ENCODE data around the gene BDH1. TPM values are rescaled to one million over a fixed set of nuclear protein-coding genes. Genes with fewer than 3 reads are reported as not detected.

The BDH1 gene
- total and polyA plus RNA-seq, 12 donors = 5.7 to 31.1 (median 11.5) TPM

DNA sequence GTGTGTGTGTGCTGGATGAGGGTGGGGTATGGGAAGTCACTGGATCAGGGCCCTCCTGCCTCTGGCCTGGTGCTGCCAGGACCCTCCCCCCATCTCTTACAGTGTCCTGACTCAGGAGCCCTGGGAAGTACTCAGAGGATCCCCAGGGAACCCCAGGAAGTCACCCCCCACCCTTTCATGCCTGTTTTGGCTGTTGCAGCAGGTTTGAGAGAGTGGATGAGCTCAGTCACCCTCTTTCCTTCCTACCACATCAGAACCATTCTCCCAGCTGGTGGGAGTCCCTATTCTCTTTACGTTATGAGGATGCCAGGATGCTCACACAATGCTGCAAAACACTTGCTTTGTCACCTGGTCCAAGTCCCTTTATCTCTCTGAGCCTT lies 59.0 kb downstream of the BDH1 start:
- DNase-seq = no peak
- H3K4me3 ChIP-seq = no peak overlapping the region
- H3K27ac ChIP-seq = no peak overlapping the region
- no peaks in the 10 kb centered on the region for H3K9me3 ChIP-seq (replicated peaks in 1 of 3)
- H3K4me1 ChIP-seq (replicated peaks in 1 of 2) = no peaks in the 10 kb centered on the region
- no peaks in the 10 kb centered on the region for H3K27me3 ChIP-seq
- intact Hi-C loops (cut with DNase I) = no loop called here
- TF ChIP-seq POLR2A (IDR thresholded peaks at IDR 0.05) = no peak
- TF ChIP-seq, protein P1, sequence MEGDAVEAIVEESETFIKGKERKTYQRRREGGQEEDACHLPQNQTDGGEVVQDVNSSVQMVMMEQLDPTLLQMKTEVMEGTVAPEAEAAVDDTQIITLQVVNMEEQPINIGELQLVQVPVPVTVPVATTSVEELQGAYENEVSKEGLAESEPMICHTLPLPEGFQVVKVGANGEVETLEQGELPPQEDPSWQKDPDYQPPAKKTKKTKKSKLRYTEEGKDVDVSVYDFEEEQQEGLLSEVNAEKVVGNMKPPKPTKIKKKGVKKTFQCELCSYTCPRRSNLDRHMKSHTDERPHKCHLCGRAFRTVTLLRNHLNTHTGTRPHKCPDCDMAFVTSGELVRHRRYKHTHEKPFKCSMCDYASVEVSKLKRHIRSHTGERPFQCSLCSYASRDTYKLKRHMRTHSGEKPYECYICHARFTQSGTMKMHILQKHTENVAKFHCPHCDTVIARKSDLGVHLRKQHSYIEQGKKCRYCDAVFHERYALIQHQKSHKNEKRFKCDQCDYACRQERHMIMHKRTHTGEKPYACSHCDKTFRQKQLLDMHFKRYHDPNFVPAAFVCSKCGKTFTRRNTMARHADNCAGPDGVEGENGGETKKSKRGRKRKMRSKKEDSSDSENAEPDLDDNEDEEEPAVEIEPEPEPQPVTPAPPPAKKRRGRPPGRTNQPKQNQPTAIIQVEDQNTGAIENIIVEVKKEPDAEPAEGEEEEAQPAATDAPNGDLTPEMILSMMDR (IDR thresholded peaks at IDR 0.05) = no peak
- WGBS, 4 donors = 85 to 100% (median 94%) methylated on average over 1 of the region's 1 CpG
- no peaks in the 10 kb centered on the region for H3K36me3 ChIP-seq (replicated peaks in 1 of 2)

DNA sequence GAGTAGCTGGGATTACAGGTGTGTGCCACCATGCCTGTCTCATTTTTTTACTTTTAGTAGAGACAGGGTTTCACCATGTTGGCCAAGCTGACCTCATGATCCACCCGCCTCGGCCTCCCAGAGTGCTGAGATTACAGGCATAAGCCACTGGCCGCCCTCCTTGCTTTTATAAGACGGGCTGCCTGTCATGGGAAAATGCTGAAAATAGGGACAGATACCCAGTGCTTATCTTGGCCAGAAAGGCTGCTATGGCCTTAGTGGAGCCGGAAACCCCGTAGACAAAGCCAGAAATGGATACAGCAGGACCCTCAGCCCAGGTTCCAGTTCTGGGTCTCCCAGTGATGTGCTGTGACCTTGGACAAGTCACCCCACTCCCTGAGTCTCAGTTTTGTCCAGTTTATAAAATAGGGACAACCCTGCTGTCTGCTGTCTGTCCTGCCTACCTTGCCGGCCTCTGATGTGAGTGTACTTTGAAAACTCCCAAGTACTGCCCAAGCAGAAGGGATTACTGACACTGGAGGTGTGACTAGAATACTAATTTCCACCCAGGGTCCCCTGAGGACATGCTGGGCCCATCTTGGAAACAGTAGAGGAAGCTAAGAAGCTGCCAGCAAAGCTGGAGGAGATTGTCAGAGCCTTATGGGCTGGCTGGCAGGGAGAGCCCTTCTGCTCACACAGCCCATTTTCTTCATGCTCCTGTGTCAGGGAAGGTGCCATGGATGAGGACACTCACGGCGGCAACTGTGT lies 59.6 kb downstream of the BDH1 start:
- DNase-seq = no peak
- no peaks in the 10 kb centered on the region for H3K36me3 ChIP-seq (replicated peaks in 1 of 2)
- WGBS, 4 donors = 84 to 93% (median 86%) methylated on average over 9 of the region's 9 CpGs
- intact Hi-C loops (cut with DNase I) = no loop called here
- H3K27ac ChIP-seq = no peak overlapping the region
- TF ChIP-seq, protein P1 (IDR thresholded peaks at IDR 0.05) = no peak
- no peak for TF ChIP-seq POLR2A (IDR thresholded peaks at IDR 0.05)
- no peak overlapping the region for H3K4me3 ChIP-seq
- H3K9me3 ChIP-seq (replicated peaks in 1 of 3) = no peaks in the 10 kb centered on the region
- H3K4me1 ChIP-seq (replicated peaks in 1 of 2) = no peaks in the 10 kb centered on the region
- H3K27me3 ChIP-seq = no peaks in the 10 kb centered on the region

DNA sequence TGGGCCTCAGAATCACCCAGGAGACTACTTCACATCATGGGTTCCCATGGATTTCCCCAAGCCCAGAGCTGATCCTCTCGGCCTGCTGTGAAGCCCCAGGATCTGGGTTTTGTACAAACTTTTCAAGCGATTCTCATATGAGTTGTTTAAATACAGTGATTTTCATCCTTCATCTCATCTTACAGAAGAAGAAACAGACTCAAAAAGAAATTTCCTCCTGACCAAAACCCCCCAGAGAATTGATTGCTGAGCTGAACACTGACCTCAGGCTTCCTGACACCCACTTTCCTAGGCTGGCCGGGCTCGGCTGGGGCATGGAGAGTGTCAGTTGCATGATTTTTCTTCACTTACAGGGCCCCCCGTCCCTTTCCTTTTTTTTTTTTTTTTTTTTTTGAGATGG lies 60.3 kb downstream of the BDH1 start:
- TF ChIP-seq POLR2A (IDR thresholded peaks at IDR 0.05) = no peak
- TF ChIP-seq, protein P1 (IDR thresholded peaks at IDR 0.05) = no peak
- H3K4me1 ChIP-seq (replicated peaks in 1 of 2) = no peaks in the 10 kb centered on the region
- no peak overlapping the region for H3K4me3 ChIP-seq
- intact Hi-C loops (cut with DNase I) = no loop called here
- no peak for DNase-seq
- H3K9me3 ChIP-seq (replicated peaks in 1 of 3) = no peaks in the 10 kb centered on the region
- no peak overlapping the region for H3K27ac ChIP-seq
- 70 to 86% (median 83%) methylated on average over 5 of the region's 5 CpGs for WGBS, 4 donors
- H3K36me3 ChIP-seq (replicated peaks in 1 of 2) = no peaks in the 10 kb centered on the region
- H3K27me3 ChIP-seq = no peaks in the 10 kb centered on the region

DNA sequence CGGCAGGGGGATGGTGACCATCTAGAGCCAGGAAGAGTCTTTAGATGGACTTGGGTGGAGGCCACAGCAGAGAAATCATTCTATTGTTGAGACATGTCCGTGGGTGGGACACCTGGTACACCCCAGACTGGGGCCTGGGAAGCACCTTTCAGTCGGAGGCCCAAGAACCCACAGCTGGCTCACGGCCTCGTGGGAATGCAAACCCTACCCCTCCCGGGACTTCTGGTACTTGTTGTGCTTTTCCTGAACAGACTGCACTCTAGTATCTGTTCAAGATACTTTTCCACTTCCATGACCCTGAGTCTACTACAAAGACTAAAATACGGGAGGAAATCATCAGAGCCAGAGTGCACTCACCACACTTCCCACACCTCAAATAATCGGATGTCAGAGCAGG lies 60.7 kb downstream of the BDH1 start:
- no peaks in the 10 kb centered on the region for H3K4me1 ChIP-seq (replicated peaks in 1 of 2)
- TF ChIP-seq, protein P1 (IDR thresholded peaks at IDR 0.05) = no peak
- no peak for TF ChIP-seq POLR2A (IDR thresholded peaks at IDR 0.05)

More for the DNA sequence above, 60.7 kb downstream of the BDH1 start:
- H3K4me3 ChIP-seq = no peak overlapping the region
- WGBS, 4 donors = 77 to 83% (median 79%) methylated on average over 7 to 8 of the region's 8 CpGs
- H3K27me3 ChIP-seq = no peaks in the 10 kb centered on the region
- peak in 2 of 7 donors; percentile 43 to 66 for DNase-seq
- H3K9me3 ChIP-seq (replicated peaks in 1 of 3) = no peaks in the 10 kb centered on the region
- H3K36me3 ChIP-seq (replicated peaks in 1 of 2) = no peaks in the 10 kb centered on the region
- intact Hi-C loops (cut with DNase I) = no loop called here
- no peak overlapping the region for H3K27ac ChIP-seq
